Frontal cortex (tissue), 4 donors: Measurements from ENCODE around the gene TMEM253. TPM values are rescaled to one million over a fixed set of nuclear protein-coding genes. Genes with fewer than 3 reads are reported as not detected.

Experiments used
- DNase-seq, 2 donors: peaks; one replicate each; pipeline ENCODE4 v3.0.0; 2012; ENCODE audit warnings: low spot score in 2 of 2
- FAIRE-seq: peaks from 2 replicates; lab custom pipeline; 2012; peaks lifted over from hg19 to GRCh38; lab: Jason Lieb, UNC
- small RNA-seq: library from RNA; depleted of rRNA; stranded (forward); fragments of <200 nt; gene quantifications from one replicate; pipeline ENCODE3, GENCODE V24; 2014
- total RNA-seq: library from RNA; depleted of rRNA; stranded (reverse); fragments of >200 nt; gene quantifications from one replicate; pipeline ENCODE4 v1.2.3, GENCODE V29; 2014
- donor health status: control.
- donor health status: control.
- donor health status: control.

Gene TMEM253
- total RNA-seq, 1 donor from 2014 or later, result not detected

- no peak for DNase-seq
- no peak for FAIRE-seq
Observed at GRCh38 chr14:21149641-21150367, 48.9 kb downstream of the TMEM253 start.

Small RNA genes within 50 kb of the gene (small RNA-seq; reads per million reads assigned to genes)
- gene RNU6-252P, result not detected

Other genes with a start within 250 kb of the TMEM253 start
- gene RNASE3, start 209.7 kb upstream of the TMEM253 start, total RNA-seq, result not detected
- not detected for gene RNASE2, start 145.6 kb upstream of the TMEM253 start, total RNA-seq
- 27.7 TPM for gene METTL17, start 111.1 kb upstream of the TMEM253 start, total RNA-seq
- gene SLC39A2, start 101.8 kb upstream of the TMEM253 start, total RNA-seq, result not detected
- 92.9 TPM for gene NDRG2, start 76.0 kb upstream of the TMEM253 start, total RNA-seq
- not detected for gene TPPP2, start 70.8 kb upstream of the TMEM253 start, total RNA-seq
- gene RNASE13, start 66.3 kb upstream of the TMEM253 start, total RNA-seq, result not detected
- gene RNASE7, start 58.7 kb upstream of the TMEM253 start, total RNA-seq, result not detected
- not detected for gene RNASE8, start 43.2 kb upstream of the TMEM253 start, total RNA-seq
- 11.4 TPM for gene ARHGEF40, start 30.8 kb upstream of the TMEM253 start, total RNA-seq
- gene ZNF219, start 2.4 kb upstream of the TMEM253 start, total RNA-seq, result 6.9 TPM
- not detected for gene OR5AU1, start 55.0 kb downstream of the TMEM253 start, total RNA-seq
- 614 TPM for gene HNRNPC, start 168.4 kb downstream of the TMEM253 start, total RNA-seq
- not detected for gene RPGRIP1, start 179.0 kb downstream of the TMEM253 start, total RNA-seq